MM.1S (cell line): ENCODE measurements around the gene SORT1.

Source experiments
- DNase-seq: peaks from one replicate; pipeline ENCODE4 v3.0.0-alpha.2; 2015
- H2AFZ ChIP-seq: fragments of 300-600 bp; sonication (generic); 2 replicates; pipeline ENCODE4 v1.6.0; 2016; ENCODE audit warnings: antibody characterized with exemption, low read length
- H3F3A ChIP-seq: fragments of 300-600 bp; sonication (generic); 2 replicates; pipeline ENCODE4 v1.6.1; 2016; ENCODE audit warnings: mild to moderate bottlenecking, antibody characterized with exemption, low read length, moderate library complexity, mixed read lengths; ENCODE audit not compliant: insufficient read depth
- H3K27ac ChIP-seq: fragments of 300-600 bp; sonication (generic); 2 replicates; pipeline ENCODE4 v1.5.1; 2016; ENCODE audit warnings: mild to moderate bottlenecking, low read length
- H3K27me3 ChIP-seq: fragments of 300-600 bp; sonication (generic); replicated peaks from 2 replicates; pipeline ENCODE4 v1.6.0; 2016; ENCODE audit warnings: low read length; ENCODE audit not compliant: insufficient read depth
- H3K36me3 ChIP-seq: fragments of 300-600 bp; sonication (generic); replicated peaks from 2 replicates; pipeline ENCODE4 v1.6.1; 2016; ENCODE audit warnings: mild to moderate bottlenecking, low read length, mixed read lengths; ENCODE audit not compliant: insufficient read depth
- H3K4me1 ChIP-seq: fragments of 300-600 bp; sonication (generic); 2 replicates; pipeline ENCODE4 v1.6.1; 2016; ENCODE audit warnings: low read length, mixed read lengths
- H3K4me2 ChIP-seq: fragments of 300-600 bp; sonication (generic); 2 replicates; pipeline ENCODE4 v1.6.0; 2016; ENCODE audit warnings: low read depth, low read length
- H3K4me3 ChIP-seq: fragments of 300-600 bp; sonication (generic); 2 replicates; pipeline ENCODE4 v1.5.1; 2016; ENCODE audit warnings: low read length, mixed read lengths
- H3K79me2 ChIP-seq: fragments of 300-600 bp; sonication (generic); 2 replicates; pipeline ENCODE4 v1.6.1; 2016; ENCODE audit warnings: mixed run types, low read length, mixed read lengths
- H3K9ac ChIP-seq: fragments of 300-600 bp; sonication (generic); 2 replicates; pipeline ENCODE4 v1.6.1; 2016; ENCODE audit warnings: low read length, mixed read lengths
- H3K9me2 ChIP-seq: fragments of 300-600 bp; sonication (generic); replicated peaks from 2 replicates; pipeline ENCODE4 v1.6.1; 2016; ENCODE audit warnings: mild to moderate bottlenecking, low read length, mixed read lengths; ENCODE audit not compliant: insufficient read depth
- H3K9me3 ChIP-seq: fragments of 300-600 bp; sonication (generic); replicated peaks from 2 replicates; pipeline ENCODE4 v1.6.1; 2016; ENCODE audit warnings: mild to moderate bottlenecking, low read length, mixed read lengths; ENCODE audit not compliant: insufficient read depth
- H4K20me1 ChIP-seq: fragments of 300-600 bp; sonication (generic); 2 replicates; pipeline ENCODE4 v1.6.1; 2016; ENCODE audit warnings: mild to moderate bottlenecking, low read length, moderate library complexity, mixed read lengths; ENCODE audit not compliant: insufficient read depth
- CTCF ChIP-seq: fragments of 300-600 bp; sonication (generic); IDR thresholded peaks from 2 replicates; pipeline ENCODE4 v1.5.1; 2016; ENCODE audit warnings: antibody characterized with exemption, low read length, mixed read lengths
- EZH2 ChIP-seq: fragments of 300-600 bp; sonication (generic); optimal IDR thresholded peaks from 2 replicates; pipeline ENCODE3; 2017; ENCODE audit warnings: low read depth, mild to moderate bottlenecking, antibody characterized with exemption, low read length, mixed read lengths
- EZH2phosphoT487 ChIP-seq: fragments of 300-600 bp; sonication (generic); IDR thresholded peaks from 2 replicates; pipeline ENCODE4 v1.6.1; 2018; ENCODE audit warnings: antibody characterized with exemption, low read length

SORT1 gene

DNA sequence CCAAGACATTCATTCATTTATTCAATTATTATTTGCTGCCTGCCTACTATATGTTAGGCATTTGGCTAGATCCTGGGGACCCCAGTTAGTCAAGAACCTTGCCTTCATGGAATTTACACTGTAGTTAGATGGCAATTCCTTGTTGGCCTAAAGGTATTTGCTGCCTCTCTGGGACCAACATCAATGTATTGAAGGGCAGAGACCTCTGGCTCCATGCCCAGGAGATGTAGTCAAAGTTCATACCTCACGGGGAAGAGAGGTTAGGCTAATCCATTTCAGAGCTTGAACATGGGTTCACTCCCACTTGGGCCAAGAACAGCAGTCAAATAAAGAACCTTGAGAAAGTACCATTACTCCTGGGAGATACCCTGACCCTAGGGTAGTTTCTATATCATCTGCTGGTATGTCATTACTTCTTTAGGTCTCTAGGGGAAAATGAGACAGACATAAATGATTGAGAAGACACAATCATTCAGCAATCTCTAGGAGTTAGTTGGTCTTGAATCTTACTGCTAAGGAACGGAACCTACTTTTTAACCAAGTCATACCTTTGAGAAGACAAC is 32.0 kb downstream of the SORT1 start:
- Histone ChIP-seq H3F3A (peaks cover 5% of the 10 kb centered on the region), H3K79me2 (no peaks in the 10 kb centered on the region), H3K36me3 (no peaks in the 10 kb centered on the region), H3K4me2 (no peak overlapping the region), H3K9ac (no peak overlapping the region), H3K4me1 (peaks cover 14% of the 10 kb centered on the region), H3K9me3 (no peaks in the 10 kb centered on the region), H3K9me2 (no peaks in the 10 kb centered on the region), H3K4me3 (no peak overlapping the region), H4K20me1 (no peaks in the 10 kb centered on the region), H3K27ac (no peak overlapping the region), H2AFZ (no peak overlapping the region), H3K27me3 (no peaks in the 10 kb centered on the region)
- DNase-seq, result no peak
- TF ChIP-seq EZH2phosphoT487 (no peak), CTCF (no peak), EZH2 (no peak)

DNA sequence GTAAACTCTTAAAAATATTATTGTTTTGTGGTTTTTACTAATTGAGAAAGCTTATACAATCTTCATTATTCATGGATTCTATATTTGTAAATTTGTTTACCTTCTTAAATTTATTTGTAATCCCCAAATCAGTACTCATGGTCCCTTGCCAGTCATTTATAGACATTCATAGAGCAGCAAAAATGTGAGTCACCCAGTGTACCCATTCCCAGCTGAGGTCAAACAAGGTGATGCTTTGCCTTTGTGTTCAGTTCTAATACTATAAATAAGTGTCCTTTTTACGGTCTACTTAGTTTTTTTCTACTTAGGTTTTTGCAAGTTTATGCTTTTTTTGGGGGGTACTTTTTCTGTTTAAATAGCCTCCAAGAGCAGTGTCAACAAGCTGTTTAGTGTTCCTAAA is 36.1 kb downstream of the SORT1 start:
- H2AFZ ChIP-seq, result no peak overlapping the region
- H3K27ac ChIP-seq, result no peak overlapping the region
- H4K20me1 ChIP-seq, result no peaks in the 10 kb centered on the region
- no peaks in the 10 kb centered on the region for H3K79me2 ChIP-seq
- no peaks in the 10 kb centered on the region for H3K36me3 ChIP-seq
- no peaks in the 10 kb centered on the region for H3K9me2 ChIP-seq
- no peak overlapping the region for H3K4me3 ChIP-seq
- no peaks in the 10 kb centered on the region for H3F3A ChIP-seq
- no peak for TF ChIP-seq EZH2
- TF ChIP-seq EZH2phosphoT487, result no peak
- no peak for TF ChIP-seq CTCF
- H3K9me3 ChIP-seq, result no peaks in the 10 kb centered on the region
- no peaks in the 10 kb centered on the region for H3K27me3 ChIP-seq
- no peaks in the 10 kb centered on the region for H3K4me1 ChIP-seq
- H3K9ac ChIP-seq, result no peak overlapping the region
- no peak for DNase-seq
- no peak overlapping the region for H3K4me2 ChIP-seq

DNA sequence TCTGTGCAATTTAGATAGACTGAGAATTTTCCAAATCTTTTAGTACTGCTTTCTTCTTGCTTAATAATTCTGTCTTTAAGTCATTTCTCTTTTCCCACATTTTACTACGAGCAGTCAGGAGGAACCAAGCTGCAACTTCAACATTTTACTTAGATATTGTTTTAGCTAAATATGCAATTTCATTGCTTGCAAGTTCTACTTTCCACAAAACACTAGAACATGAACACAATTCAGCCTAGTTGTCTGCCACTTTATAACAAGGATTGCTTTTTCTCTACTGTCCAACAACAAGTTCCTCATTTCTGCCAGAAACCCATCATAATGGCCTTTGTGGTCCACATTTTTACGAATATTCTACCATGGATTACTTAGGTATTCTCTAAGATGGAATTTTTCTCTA is 36.6 kb downstream of the SORT1 start:
- H3K9me2 ChIP-seq, result no peaks in the 10 kb centered on the region
- H3K4me1 ChIP-seq, result no peaks in the 10 kb centered on the region
- H3K4me3 ChIP-seq, result no peak overlapping the region
- no peaks in the 10 kb centered on the region for H3K27me3 ChIP-seq
- no peaks in the 10 kb centered on the region for H3K79me2 ChIP-seq
- no peak overlapping the region for H3K4me2 ChIP-seq
- H4K20me1 ChIP-seq, result no peaks in the 10 kb centered on the region
- TF ChIP-seq EZH2phosphoT487, result no peak
- TF ChIP-seq CTCF, result no peak
- TF ChIP-seq EZH2, result no peak
- H3K27ac ChIP-seq, result no peak overlapping the region
- H2AFZ ChIP-seq, result no peak overlapping the region
- H3K36me3 ChIP-seq, result no peaks in the 10 kb centered on the region
- H3K9me3 ChIP-seq, result no peaks in the 10 kb centered on the region
- no peak for DNase-seq
- no peaks in the 10 kb centered on the region for H3F3A ChIP-seq
- H3K9ac ChIP-seq, result no peak overlapping the region
